H9 (cell line): ENCODE results near the gene CD47. TPM values are rescaled to one million over a fixed set of nuclear protein-coding genes. Genes with fewer than 3 reads are reported as not detected.

Source experiments
- DNase-seq: peaks from one replicate; pipeline ENCODE4 v3.0.0-alpha.2; 2017
- H2AFZ ChIP-seq: one replicate; pipeline ENCODE4 v1.6.1; 2013; ENCODE audit warnings: mild to moderate bottlenecking, low read length, control low read depth, moderate library complexity
- H2AK5ac ChIP-seq: 2 replicates; pipeline ENCODE4 v1.6.1; 2013; ENCODE audit warnings: low read length, control low read depth, mixed read lengths; ENCODE audit not compliant: insufficient read length
- H2BK120ac ChIP-seq: one replicate; pipeline ENCODE4 v1.6.1; 2013; ENCODE audit warnings: low read depth, mild to moderate bottlenecking, low read length, control low read depth, inconsistent platforms; ENCODE audit not compliant: poor library complexity, severe bottlenecking
- H2BK12ac ChIP-seq: 2 replicates; pipeline ENCODE4 v1.6.1; 2013; ENCODE audit warnings: low read length, control low read depth, mixed read lengths, low read depth; ENCODE audit not compliant: insufficient read length
- H2BK15ac ChIP-seq: 2 replicates; pipeline ENCODE4 v1.6.1; 2013; ENCODE audit warnings: low read depth, low read length, control low read depth
- H2BK20ac ChIP-seq: one replicate; pipeline ENCODE4 v1.6.1; 2013; ENCODE audit warnings: low read depth, mild to moderate bottlenecking, low read length, control low read depth, inconsistent platforms; ENCODE audit not compliant: poor library complexity, severe bottlenecking
- H2BK5ac ChIP-seq: 2 replicates; pipeline ENCODE4 v1.6.1; 2013; ENCODE audit warnings: low read length, control low read depth, mixed read lengths; ENCODE audit not compliant: insufficient read length
- H3K14ac ChIP-seq: 2 replicates; pipeline ENCODE4 v1.6.1; 2013; ENCODE audit warnings: low read length, control low read depth; ENCODE audit not compliant: insufficient read depth
- H3K18ac ChIP-seq: 2 replicates; pipeline ENCODE4 v1.6.1; 2013; ENCODE audit warnings: low read depth, mild to moderate bottlenecking, mixed read lengths, low read length, control low read depth; ENCODE audit not compliant: insufficient read length
- H3K23ac ChIP-seq: 2 replicates; pipeline ENCODE4 v1.6.1; 2013; ENCODE audit warnings: low read length, control low read depth, mixed read lengths, low read depth; ENCODE audit not compliant: insufficient read length
- H3K23me2 ChIP-seq: 2 replicates; pipeline ENCODE4 v1.6.1; 2013; ENCODE audit warnings: low read depth, mild to moderate bottlenecking, mixed read lengths, low read length, control low read depth; ENCODE audit not compliant: insufficient read length, poor library complexity, severe bottlenecking
- H3K27ac ChIP-seq: 2 replicates; pipeline ENCODE4 v1.5.1; 2013; ENCODE audit warnings: low read length, control low read depth, mixed read lengths, low read depth; ENCODE audit not compliant: insufficient read length
- H3K27me3 ChIP-seq: 2 replicates; pipeline ENCODE4 v1.6.1; 2013; ENCODE audit warnings: low read length, control low read depth, inconsistent platforms; ENCODE audit not compliant: insufficient read depth
- H3K4ac ChIP-seq: 2 replicates; pipeline ENCODE4 v1.6.1; 2013; ENCODE audit warnings: low read depth, mild to moderate bottlenecking, control low read depth, inconsistent platforms, low read length, moderate library complexity
- H3K4me1 ChIP-seq: 2 replicates; pipeline ENCODE4 v1.6.1; 2013; ENCODE audit warnings: low read length, control low read depth, inconsistent platforms; ENCODE audit not compliant: insufficient read depth
- H3K4me2 ChIP-seq: 2 replicates; pipeline ENCODE4 v1.6.1; 2013; ENCODE audit warnings: low read length, control low read depth, mixed read lengths; ENCODE audit not compliant: insufficient read length, insufficient read depth
- H3K56ac ChIP-seq: 2 replicates; pipeline ENCODE4 v1.6.1; 2013; ENCODE audit warnings: low read depth, mild to moderate bottlenecking, mixed read lengths, low read length, control low read depth; ENCODE audit not compliant: insufficient read length
- H3K79me1 ChIP-seq: 2 replicates; pipeline ENCODE4 v1.6.1; 2013; ENCODE audit warnings: low read depth, mild to moderate bottlenecking, moderate library complexity, low read length, control low read depth, inconsistent platforms; ENCODE audit not compliant: insufficient read depth, poor library complexity, severe bottlenecking
- H3K79me2 ChIP-seq: 2 replicates; pipeline ENCODE4 v1.6.1; 2013; ENCODE audit warnings: low read length, control low read depth, inconsistent platforms; ENCODE audit not compliant: insufficient read depth
- H3K9ac ChIP-seq: 2 replicates; pipeline ENCODE4 v1.6.1; 2013; ENCODE audit warnings: low read length, control low read depth, mixed read lengths; ENCODE audit not compliant: insufficient read length; ENCODE audit errors: extremely low read depth
- H3K9me3 ChIP-seq: one replicate; pipeline ENCODE4 v1.6.1; 2013; ENCODE audit warnings: low read depth, low read length, inconsistent platforms; ENCODE audit not compliant: control insufficient read depth
- H3T11ph ChIP-seq: one replicate; pipeline ENCODE4 v1.6.1; 2013; ENCODE audit warnings: mild to moderate bottlenecking, low read length, control low read depth, inconsistent platforms
- H4K20me1 ChIP-seq: one replicate; pipeline ENCODE4 v1.6.1; 2013; ENCODE audit not compliant: control insufficient read depth, insufficient read length, insufficient read depth
- H4K5ac ChIP-seq: 2 replicates; pipeline ENCODE4 v1.6.1; 2013; ENCODE audit warnings: low read depth, mild to moderate bottlenecking, mixed read lengths, low read length, control low read depth; ENCODE audit not compliant: insufficient read length
- H4K8ac ChIP-seq: replicated peaks from 2 replicates; pipeline ENCODE4 v1.6.1; 2013; ENCODE audit warnings: low read length, control low read depth, mixed read lengths, low read depth; ENCODE audit not compliant: insufficient read length
- H4K91ac ChIP-seq: 2 replicates; pipeline ENCODE4 v1.6.1; 2013; ENCODE audit warnings: low read depth, mild to moderate bottlenecking, moderate library complexity, mixed read lengths, low read length, control low read depth; ENCODE audit not compliant: insufficient read length
- H3K27ac Mint-ChIP-seq, 3 experiments: 2 replicates in 2 of 3; 3 replicates in 1 of 3; pipeline ENCODE4 v1.8.0; 2020 to 2021; ENCODE audit warnings: mixed read lengths in 3 of 3, mild to moderate bottlenecking in 1 of 3, moderate library complexity in 1 of 3
- H3K27me3 Mint-ChIP-seq: 2 replicates; pipeline ENCODE4 v1.8.0; 2021; ENCODE audit warnings: low read depth, mild to moderate bottlenecking, moderate library complexity, mixed read lengths
- H3K36me3 Mint-ChIP-seq, 3 experiments: 2 replicates in 2 of 3; 3 replicates in 1 of 3; pipeline ENCODE4 v1.8.0; 2020 to 2021; ENCODE audit warnings: low read depth in 3 of 3, mixed read lengths in 3 of 3; ENCODE audit not compliant: insufficient read depth in 1 of 3
- H3K4me1 Mint-ChIP-seq, 2 experiments: 2 replicates each; pipeline ENCODE4 v1.8.0; 2020; ENCODE audit warnings: mixed read lengths in 2 of 2
- H3K4me3 Mint-ChIP-seq, 2 experiments: 2 replicates in 1 of 2; 3 replicates in 1 of 2; pipeline ENCODE4 v1.8.0; 2020 to 2021; ENCODE audit warnings: mild to moderate bottlenecking in 2 of 2, mixed read lengths in 2 of 2, moderate library complexity in 1 of 2
- H3K9me3 Mint-ChIP-seq, 2 experiments: 2 replicates in 1 of 2; 3 replicates in 1 of 2; pipeline ENCODE4 v1.8.0; 2020; ENCODE audit warnings: mild to moderate bottlenecking in 2 of 2, mixed read lengths in 2 of 2, moderate library complexity in 1 of 2
- total RNA-seq: library from RNA; stranded (reverse); gene quantifications from 2 replicates; pipeline ENCODE4 v1.2.1, GENCODE V29; 2021
- TF ChIP-seq, protein P1 (sequence below): fragments of 200-600 bp; sonication (generic); conservative IDR thresholded peaks from 3 replicates; pipeline ENCODE4 v1.8.0; 2021; ENCODE audit warnings: antibody characterized with exemption, mild to moderate bottlenecking

Gene CD47
- total RNA-seq, 1 experiment from 2014 or later: 15.4 TPM

GRCh38 chr3:108093021-108093420 is 2.2 kb upstream of the CD47 start:
- Histone ChIP-seq H3K9me3 (no peaks in the 10 kb centered on the region), H3T11ph (no peak overlapping the region), H2BK12ac (no peak overlapping the region), H3K79me2 (no peaks in the 10 kb centered on the region), H3K23me2 (peaks cover 5% of the 10 kb centered on the region), H3K27ac (no peak overlapping the region), H2BK120ac (no peak overlapping the region), H2BK20ac (no peak overlapping the region), H3K56ac (no peak overlapping the region), H3K4me1 (no peaks in the 10 kb centered on the region), H4K8ac (no peak overlapping the region), H2AFZ (no peak overlapping the region), H4K91ac (no peak overlapping the region), H2BK15ac (no peak overlapping the region), H3K14ac (no peak overlapping the region), H3K18ac (no peak overlapping the region), H3K4me2 (no peak overlapping the region), H3K4ac (no peak overlapping the region), H3K23ac (no peak overlapping the region), H3K9ac (no peak overlapping the region), H4K5ac (no peak overlapping the region), H4K20me1 (no peaks in the 10 kb centered on the region), H3K79me1 (no peaks in the 10 kb centered on the region), H2BK5ac (no peak overlapping the region), H3K27me3 (peaks cover 3% of the 10 kb centered on the region; the same call in 1 of the 2 replicates), H2AK5ac (no peak overlapping the region)
- H3K36me3 Mint-ChIP-seq: no peaks in the 10 kb centered on the region; a peak in 1 of 7 replicates
- peaks cover 46% of the 10 kb centered on the region for H3K27me3 Mint-ChIP-seq
- TF ChIP-seq, protein P1, sequence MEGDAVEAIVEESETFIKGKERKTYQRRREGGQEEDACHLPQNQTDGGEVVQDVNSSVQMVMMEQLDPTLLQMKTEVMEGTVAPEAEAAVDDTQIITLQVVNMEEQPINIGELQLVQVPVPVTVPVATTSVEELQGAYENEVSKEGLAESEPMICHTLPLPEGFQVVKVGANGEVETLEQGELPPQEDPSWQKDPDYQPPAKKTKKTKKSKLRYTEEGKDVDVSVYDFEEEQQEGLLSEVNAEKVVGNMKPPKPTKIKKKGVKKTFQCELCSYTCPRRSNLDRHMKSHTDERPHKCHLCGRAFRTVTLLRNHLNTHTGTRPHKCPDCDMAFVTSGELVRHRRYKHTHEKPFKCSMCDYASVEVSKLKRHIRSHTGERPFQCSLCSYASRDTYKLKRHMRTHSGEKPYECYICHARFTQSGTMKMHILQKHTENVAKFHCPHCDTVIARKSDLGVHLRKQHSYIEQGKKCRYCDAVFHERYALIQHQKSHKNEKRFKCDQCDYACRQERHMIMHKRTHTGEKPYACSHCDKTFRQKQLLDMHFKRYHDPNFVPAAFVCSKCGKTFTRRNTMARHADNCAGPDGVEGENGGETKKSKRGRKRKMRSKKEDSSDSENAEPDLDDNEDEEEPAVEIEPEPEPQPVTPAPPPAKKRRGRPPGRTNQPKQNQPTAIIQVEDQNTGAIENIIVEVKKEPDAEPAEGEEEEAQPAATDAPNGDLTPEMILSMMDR: no peak
- DNase-seq: no peak
- H3K4me1 Mint-ChIP-seq: peaks cover 4 to 11% of the 10 kb centered on the region in 2 experiments; a peak in 3 of 4 replicates
- H3K9me3 Mint-ChIP-seq: peaks cover 3 to 4% of the 10 kb centered on the region in 2 experiments; a peak in 4 of 5 replicates
- no peak overlapping the region; a peak in 1 of 7 replicates for H3K27ac Mint-ChIP-seq
- H3K4me3 Mint-ChIP-seq: no peak overlapping the region
